Keratinocyte (primary cell): Measurements from ENCODE around the gene MYF5.

Experiments
- EZH2 ChIP-seq: IDR thresholded peaks from one replicate; pipeline ENCODE4 v1.6.1; 2012; ENCODE audit warnings: inconsistent platforms, mild to moderate bottlenecking, low read length, moderate library complexity
- TF ChIP-seq, protein P1 (sequence below), 3 experiments: IDR thresholded peaks in 1 of 3; conservative IDR thresholded peaks in 1 of 3; optimal IDR thresholded peaks in 1 of 3; 2 replicates in 2 of 3; 3 replicates in 1 of 3; pipeline versions ENCODE3 to v1.5.1; 2011; ENCODE audit warnings: low read length in 3 of 3, mild to moderate bottlenecking in 3 of 3, moderate library complexity in 2 of 3, control low read depth in 1 of 3, inconsistent platforms in 1 of 3; ENCODE audit not compliant: insufficient read depth in 2 of 3; ENCODE audit errors: extremely low read depth in 1 of 3

DNA sequence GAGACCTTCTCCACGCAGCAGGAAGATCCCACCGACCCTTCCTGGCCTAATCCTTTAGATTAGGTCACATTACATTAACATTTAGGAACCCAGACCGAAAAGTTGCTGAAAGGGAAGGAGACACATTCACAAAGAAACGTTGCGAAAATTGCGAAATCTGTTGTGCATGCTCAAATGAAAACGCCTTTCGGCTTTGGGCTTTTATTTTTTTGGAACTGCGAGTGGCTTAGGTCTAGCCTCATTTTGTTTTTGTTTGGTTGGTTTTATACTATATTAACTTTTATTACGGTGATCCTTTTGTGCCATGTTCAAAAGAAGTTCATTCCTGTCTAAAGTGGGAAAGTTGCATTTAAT lies 7.8 kb upstream of the MYF5 start:
- TF ChIP-seq, protein P1, sequence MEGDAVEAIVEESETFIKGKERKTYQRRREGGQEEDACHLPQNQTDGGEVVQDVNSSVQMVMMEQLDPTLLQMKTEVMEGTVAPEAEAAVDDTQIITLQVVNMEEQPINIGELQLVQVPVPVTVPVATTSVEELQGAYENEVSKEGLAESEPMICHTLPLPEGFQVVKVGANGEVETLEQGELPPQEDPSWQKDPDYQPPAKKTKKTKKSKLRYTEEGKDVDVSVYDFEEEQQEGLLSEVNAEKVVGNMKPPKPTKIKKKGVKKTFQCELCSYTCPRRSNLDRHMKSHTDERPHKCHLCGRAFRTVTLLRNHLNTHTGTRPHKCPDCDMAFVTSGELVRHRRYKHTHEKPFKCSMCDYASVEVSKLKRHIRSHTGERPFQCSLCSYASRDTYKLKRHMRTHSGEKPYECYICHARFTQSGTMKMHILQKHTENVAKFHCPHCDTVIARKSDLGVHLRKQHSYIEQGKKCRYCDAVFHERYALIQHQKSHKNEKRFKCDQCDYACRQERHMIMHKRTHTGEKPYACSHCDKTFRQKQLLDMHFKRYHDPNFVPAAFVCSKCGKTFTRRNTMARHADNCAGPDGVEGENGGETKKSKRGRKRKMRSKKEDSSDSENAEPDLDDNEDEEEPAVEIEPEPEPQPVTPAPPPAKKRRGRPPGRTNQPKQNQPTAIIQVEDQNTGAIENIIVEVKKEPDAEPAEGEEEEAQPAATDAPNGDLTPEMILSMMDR (optimal IDR thresholded peaks at IDR 0.05 in 1 of 3, IDR thresholded peaks at IDR 0.05 in 1 of 3, conservative IDR thresholded peaks at IDR 0.05 in 1 of 3; ENCODE audit: extremely low read depth in 1 of 3, insufficient read depth in 2 of 3, low read length in 3 of 3) = no peak
- no peak for TF ChIP-seq EZH2
